GM19455 (cell line): ENCODE results near the gene C2orf15.
"Not testable (repeated sequence)": the region's sequence is repeated elsewhere in the genome, so short reads cannot be mapped to it uniquely, and the experiment has no call there.

ENCODE experiments used
- ATAC-seq: cut with Tn5 transposase; IDR thresholded peaks from one replicate; pipeline ENCODE4 v1.9.1; 2021; ENCODE audit not compliant: unreplicated experiment

The C2orf15 gene

DNA sequence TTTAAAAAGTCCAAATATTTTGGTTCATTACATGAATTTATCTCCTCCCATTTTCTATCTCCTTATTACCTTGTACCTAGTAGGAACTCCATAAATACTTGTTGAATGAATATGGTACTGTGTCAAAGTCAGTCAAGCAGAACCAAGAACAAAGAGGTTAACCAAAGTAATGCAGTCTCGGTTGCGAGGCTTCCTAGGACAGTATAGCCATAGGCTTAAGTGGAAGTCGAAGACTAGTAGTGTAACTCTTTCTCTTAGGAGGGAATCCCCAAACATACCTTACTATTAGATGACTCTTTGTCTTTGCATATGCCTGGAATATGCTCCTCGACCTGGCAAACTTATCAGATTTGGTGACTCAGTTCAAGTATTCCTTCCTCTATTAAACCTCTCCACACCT is 18.1 kb downstream of the C2orf15 start:
- ATAC-seq, result no peak

DNA sequence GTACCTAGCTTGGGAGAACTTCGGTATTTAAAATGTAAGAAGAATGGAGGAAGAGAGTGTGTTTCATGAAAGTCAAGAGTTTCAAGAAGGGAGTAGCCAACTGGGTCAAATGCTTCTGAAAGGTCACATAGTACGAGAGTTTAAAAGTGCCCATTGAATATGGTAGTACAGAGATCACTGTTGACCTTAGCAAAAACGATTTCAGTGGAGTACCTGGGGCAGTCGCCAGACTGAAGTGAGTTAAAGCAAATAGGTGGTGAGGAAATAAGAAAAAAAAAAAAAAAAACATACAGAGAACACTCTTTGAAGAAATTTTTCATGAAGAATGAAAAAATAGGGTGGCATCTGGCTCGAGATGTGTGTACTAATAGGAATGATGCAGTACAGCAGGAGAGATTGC is 24.7 kb downstream of the C2orf15 start:
- no peak for ATAC-seq

DNA sequence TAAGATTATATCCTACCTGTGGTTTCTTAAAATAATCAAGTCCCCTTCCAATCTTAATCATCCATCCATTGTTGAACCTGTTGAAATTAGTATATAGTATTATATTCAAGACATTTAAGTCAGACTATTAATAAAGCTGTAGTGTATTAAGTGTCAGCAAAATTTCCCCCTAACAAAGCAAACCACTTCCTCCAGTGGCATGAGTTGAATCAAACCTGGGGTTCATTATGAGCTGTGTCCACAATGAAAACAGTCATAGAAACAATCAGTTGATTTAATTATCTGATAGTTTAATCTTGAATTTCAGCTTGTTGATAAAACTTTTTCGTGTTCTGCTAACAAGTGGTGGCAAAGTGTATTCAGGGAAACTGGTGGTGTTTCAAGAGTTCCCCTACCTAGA is 28.0 kb downstream of the C2orf15 start:
- no peak for ATAC-seq

DNA sequence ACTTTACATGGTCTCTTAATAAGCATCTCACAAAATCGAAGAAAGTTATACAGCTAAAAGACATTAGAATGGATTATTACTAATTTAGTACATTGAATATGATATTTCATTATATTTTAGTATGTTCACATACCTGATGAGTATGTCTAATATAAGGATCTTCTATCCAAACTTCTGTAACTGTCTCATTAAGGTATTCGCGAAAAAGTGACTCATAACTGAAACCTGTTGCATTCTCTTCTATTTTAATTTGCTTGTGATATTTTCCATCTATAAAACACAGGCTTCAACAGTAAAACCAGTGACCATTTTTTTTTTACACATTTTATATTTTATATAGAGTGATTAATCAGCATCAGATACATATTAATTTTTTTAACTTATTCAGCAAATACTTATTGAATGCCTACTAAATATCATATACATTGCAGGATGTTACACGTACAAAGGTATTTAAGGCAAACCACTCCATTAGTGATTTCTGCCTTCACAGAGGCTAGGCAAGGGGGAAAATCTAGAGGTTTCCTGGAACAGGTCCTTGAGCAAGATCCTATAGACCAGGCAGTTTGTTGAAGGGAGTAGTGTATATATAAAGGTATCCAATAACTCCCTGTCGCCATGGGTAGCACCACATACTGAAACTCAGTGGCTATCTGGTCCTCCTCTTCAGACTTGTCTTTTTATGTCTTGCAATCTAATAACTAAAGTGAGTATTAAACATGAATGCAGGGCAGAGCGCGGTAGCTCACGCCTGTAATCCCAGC is 30.1 kb downstream of the C2orf15 start:
- ATAC-seq, result no peak

DNA sequence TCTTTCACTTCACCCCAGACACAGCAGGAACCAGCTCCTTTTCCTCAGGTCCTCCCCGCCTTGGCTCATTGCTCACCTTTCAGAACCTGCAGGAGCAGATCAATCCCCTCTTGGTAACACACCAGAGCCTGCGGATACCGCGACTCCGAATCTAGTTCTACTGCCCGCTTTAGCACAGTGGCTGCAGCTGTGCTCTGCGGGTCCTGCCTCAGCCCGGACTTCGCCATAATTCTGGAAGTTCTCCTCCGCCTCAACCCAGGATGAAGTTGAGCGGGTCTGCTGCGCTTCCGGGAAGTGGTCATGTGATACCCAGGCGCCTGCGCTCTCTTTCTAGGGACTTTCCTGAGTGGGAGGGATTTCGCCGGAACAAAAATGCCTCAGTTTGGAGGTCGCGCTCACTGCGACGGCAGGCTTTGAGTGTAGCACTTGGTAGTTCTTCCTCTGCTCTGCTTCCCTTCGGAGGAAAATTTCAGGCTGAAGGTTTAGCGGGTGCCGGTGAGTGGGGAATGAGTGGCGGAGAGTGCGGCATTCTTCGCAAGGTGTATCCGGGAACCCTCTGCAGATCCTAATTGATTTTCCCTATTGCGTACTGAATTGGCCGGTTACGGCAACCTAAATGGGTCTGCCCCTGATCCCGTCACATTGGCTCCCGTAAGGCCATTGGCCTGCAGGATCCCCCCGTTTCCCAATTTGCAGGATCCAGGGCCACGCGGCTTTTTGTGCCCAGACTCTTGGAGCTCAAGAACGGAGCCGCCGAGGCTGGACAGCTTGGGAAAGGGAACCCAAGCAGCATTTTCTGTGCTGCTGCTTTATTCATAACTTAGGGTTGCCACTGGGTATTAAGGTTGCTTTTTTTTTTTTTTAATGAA is 39.5 kb downstream of the C2orf15 start, which contains the start of the genes MITD1 and MRPL30:
Gene MITD1 (minus strand): TSS at position 304 of the 869 bp plus-strand sequence. CDS start 77 bp downstream, at position 227.
Gene MRPL30 (plus strand): TSS at position 430 of the 869 bp plus-strand sequence. CDS start 5,020 bp downstream, outside the sequence.
- peak; percentile 96 for ATAC-seq

DNA sequence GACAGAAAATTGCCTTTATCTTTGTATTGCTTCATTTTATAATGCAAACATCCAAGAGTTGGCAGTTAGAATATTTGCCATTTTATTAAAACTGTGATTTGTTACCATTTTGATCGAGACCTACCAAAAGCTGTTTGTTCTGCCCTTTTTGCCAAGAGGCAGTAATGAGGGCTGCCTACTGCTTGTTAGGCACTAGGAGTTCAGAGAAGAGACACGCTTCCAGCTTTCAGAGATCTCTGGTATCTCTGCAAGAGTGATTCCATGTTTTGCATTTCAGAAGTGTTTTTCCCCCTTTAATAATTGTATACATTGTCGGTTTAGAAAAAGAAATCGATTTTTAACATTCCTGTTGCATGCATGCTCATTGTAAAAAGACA is 40.1 kb downstream of the C2orf15 start:
- no peak for ATAC-seq

DNA sequence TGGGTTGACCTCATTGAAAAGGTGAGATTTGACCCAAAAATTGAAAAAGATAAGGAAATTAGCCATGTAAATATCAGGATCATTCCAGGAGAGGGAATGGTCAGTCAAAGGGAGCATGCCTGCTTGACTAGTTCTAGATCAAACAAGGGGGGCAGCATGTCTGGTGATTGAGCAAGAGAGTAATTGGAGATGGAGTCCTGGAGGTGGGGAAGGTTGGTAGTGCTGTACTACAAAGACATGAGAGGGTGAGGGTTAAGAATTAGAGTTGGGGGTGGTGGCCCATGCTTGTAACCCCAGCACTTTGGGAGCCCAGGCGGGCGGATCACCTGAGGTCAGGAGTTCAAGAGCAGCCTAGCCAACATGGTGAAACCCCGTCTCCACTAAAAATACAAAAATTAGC is 41.5 kb downstream of the C2orf15 start:
- ATAC-seq, result no peak

DNA sequence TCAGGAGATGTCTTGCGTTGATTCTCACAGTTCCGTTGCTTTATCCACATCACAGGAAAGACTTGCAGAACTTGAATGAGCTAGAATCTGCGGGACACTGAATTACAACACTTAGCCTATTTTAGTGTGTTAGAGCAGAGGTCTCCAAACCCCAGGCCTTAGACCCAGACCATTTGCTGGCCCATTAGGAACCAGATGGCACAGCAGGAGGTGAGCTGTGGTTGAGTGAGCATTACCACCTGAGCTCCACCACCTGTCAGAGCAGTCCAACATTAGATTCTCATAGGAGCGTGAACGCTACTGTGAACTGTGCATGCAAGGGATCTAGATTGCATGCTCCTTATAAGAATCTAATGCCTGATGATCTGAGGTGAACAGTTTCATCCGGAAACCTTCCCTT is 43.3 kb downstream of the C2orf15 start:
- no peak for ATAC-seq

DNA sequence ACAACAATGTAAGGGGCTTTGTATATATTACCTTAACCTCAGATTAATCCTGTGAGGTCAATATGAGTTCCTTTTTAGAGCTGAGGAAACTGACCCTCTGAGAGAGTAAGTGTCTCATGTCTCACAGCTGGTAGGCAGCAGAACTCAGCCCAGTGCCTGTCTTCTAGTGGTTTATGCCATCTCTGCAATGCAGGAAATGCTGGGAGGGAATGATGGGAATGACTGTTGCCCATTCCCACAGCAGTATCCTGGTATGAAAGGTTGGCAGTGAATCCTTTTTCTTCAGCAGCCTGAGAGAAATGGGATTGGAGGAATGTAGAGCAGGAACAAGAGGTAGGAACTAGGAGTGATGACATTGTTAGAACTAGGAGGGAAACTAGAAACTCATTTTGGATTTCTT is 45.5 kb downstream of the C2orf15 start:
- no peak for ATAC-seq

DNA sequence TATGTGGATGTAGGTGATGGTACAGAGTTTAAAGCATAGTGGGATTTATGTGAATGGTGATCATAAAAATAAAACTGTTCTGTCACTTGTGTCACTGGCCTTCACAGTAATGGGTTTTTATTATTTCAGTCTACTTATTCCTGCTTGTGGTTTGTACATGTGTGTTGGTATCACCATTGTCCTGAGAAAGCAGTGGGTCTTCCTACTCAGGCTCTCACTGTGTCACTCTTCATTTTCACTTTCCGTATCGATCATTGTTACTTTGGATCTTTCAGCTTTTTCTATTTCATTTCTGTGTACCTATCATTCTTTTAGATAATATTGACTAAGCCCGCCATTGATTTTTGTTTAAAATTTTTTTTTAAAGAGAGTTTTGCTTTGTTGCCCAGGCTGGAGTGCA is 46.9 kb downstream of the C2orf15 start:
- no peak for ATAC-seq

DNA sequence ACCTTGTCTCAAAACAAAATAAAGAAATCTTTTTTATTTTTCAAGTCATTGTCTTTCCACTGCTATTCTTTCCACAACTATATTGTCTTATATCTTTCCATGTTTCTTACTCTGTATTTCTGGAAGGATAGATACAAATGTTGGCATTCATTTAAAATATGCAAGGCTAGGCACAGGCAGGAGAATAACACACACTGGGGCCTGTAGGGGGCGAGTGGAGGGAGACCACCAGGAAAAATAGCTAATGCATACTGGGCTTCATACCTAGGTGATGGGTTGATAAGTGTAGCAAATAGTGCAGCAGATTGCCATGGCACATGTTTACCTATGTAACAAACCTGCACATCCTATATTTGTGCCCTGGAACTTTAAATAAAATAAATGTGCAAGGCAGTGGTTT is 49.0 kb downstream of the C2orf15 start:
- no peak for ATAC-seq

DNA sequence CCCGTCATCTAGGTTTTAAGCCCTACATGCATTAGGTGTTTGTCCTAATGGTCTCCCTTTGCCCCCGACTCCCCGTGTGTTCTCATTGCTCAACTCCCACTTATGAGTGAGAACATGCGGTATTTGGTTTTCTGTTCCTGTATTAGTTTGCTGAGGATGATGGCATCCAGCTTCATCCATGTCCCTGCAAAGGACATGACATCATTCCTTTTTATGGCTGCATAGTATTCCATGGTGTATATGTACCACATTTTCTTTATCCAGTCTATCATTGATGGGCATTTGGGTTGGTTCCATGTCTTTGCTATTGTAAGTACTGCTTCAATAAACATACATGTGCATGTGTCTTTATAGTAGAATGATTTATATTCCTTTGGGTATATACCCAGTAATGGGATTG is 50.9 kb downstream of the C2orf15 start:
- ATAC-seq, result not testable (repeated sequence)

DNA sequence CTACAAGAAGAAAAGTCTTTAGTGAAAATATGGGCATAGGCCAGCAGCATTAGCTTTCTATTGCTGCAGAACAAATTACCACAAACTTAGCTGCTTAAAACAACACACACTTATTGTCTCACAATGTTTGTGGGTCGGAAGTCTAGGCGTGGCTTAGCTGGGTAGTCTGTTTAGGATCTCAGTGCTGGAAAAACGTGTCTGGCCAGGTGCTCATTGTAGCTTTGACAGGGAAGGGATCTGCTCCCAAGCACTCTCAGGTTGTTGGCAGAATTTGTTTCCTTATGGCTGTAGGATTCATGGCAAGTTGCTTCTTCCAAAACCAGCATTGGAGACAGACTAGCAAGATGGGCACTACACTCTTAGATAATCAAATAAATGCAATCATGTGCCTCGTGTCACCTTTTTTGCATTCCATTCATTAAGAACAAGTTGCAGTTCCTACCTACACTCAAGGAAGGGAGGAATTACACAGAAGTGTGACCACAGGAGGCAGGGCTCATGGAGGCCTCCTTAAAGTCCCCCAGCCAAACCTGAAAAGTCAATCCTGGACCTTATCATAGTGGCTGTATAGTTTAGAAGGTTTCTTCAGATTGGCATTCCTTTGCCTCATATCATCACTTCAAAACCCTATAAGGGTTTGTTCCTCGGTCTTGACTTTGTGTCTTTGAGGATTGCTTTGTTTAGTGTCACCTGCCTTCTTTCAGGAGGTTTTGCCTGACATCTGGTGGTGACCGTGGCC is 56.8 kb downstream of the C2orf15 start:
- ATAC-seq, result no peak

DNA sequence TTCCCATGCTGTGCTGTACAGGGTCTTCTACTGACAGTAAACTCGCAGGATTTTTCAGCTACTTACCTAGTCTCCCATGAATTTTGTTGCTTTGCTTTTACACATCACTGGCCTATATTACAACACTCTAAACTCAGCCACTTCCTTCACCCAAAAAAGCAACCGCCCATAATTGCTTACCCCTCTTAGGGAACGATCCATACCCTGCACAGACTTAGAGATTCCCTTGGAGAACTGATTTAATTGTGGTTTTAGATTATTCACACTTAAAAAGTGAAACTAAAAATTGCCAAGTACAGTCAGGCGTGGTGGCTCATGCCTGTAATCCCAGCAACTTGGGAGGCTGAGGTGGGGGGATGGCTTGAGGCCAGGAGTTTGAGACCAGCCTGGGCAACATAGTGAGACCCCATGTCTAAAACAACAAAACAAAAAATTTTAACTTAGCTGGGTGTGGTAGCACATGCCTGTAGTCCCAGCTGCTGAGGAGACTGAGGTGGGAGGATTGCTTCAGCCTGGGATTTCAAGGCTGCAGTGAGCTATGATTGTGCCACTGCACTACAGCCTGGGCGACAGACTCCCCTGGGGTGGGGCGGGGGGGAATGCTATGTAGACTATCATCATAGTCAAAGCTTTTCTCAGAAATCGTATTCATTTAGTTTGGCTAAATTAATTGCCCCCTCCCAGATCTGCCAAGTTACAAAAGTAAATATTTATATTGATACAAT is 58.7 kb downstream of the C2orf15 start:
- ATAC-seq, result no peak
